GM21447 (cell line): ENCODE measurements around the gene C2CD4D.
"Not testable (repeated sequence)": the region's sequence is repeated elsewhere in the genome, so short reads cannot be mapped to it uniquely, and the experiment has no call there.

Experiments
- ATAC-seq: cut with Tn5 transposase; IDR thresholded peaks from one replicate; pipeline ENCODE4 v1.9.1; 2021; ENCODE audit not compliant: unreplicated experiment

Gene C2CD4D

DNA sequence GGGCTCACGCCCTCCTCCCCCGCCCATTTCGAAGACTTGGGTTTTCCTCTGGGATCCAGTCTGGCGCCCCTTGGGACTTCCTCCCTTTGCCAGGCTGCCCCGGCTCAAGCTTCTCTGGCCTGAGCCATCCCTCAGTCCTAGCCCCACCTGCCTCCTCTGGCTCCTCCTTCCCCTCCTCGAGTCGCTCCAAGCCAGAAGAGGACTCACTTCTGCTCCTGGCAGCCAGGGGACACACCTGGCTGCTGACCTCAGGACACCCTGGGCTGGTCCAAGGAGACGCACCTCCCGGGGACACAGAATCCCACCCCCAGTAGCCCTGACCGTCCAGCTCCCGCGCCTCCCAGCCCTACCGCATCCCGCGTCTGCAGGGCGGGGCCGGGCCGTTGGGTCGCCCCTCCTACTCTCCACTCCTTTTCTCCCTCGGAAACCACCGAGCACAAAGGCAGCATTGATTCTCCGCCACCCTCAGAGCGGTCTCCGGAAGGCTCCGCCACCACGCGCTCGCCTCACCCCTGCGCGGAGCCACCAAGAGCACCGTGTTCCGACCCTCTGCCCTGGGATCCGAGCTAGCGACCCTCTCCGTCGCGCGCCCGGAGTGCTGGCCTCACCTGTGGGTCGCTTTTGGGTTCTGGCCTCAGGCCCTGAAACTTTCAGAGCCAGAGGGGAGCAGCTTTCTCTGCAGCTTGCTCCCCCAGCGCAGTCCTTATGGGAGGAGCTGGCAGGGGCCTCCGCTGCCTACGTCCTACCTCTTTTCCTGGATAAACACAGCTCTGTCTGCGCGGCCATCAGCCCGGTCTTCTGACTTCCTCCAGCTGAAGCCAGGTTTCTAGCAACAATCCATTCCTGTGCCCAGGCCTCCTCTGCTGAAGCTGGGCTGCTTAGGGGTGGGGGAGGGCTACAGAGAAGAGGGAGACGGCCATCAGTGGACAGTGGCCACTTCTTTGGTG, at the start of gene C2CD4D:
Gene C2CD4D, minus strand, starts transcription at position 364 of the 947 bp plus-strand sequence. CDS start 831 bp downstream, outside the sequence.
- peak; percentile 46 for ATAC-seq

GRCh38 chr1:151888972-151889570, 49.5 kb upstream of the C2CD4D start:
- ATAC-seq, result no peak

GRCh38 chr1:151887028-151887427, 47.4 kb upstream of the C2CD4D start:
- no peak for ATAC-seq

- no peak for ATAC-seq
Observed at GRCh38 chr1:151885479-151885878, 45.9 kb upstream of the C2CD4D start.

DNA sequence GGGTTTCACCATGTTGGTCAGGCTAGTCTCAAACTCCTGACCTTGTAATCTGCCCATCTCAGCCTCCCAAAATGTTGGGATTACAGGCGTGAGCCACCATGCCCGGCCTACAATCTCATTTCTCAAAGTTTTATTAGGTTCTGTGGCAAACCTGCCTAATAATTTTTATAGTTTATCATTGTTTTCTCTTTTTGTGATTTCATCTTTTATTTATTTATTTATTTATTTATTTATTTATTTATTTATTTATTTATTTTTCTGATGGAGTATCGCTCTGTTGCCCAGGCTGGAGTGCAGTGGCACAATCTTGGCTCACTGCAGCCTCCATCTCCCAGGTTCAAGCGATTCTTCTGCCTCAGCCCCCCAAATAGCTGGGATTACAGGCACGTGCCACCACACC, 45.3 kb upstream of the C2CD4D start:
- ATAC-seq, result not testable (repeated sequence)

- not testable (repeated sequence) for ATAC-seq
Observed at GRCh38 chr1:151884445-151884844, 44.8 kb upstream of the C2CD4D start.

DNA sequence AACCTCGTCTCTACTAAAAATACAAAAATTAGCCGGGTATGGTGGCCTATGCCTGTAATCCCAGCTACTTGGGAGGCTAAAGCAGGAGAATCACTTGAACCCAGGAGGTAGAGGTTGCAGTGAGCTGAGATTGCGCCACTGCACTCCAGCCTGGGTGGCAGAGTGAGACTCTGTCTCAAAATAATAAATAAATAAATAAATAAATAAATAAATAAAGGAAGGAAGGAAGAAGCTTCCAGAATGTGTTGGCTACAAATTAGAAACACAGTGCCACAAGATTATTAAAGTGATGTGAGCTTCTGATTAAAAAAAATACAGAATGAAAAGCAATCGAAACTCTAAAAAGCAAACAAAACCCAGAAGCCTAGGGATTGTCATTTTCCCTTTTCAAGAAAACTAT, 44.3 kb upstream of the C2CD4D start:
- ATAC-seq, result not testable (repeated sequence)

DNA sequence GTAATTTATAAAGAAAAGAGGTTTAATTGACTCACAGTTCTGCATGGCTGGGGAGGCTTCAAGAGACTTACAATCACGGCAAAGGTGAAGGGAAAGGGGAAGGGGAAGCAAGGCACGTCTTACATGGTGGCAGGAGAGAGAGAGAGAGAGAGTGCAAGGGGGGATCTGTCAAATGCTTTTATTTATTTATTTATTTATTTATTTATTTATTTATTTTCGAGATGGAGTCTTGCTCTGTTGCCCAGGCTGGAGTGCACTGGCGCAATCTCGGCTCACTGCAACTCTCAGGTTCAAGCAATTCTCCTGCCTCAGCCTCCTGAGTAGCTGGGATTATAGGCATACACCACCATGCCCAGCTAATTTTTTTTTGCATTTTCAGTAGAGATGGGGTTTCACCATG, 43.3 kb upstream of the C2CD4D start:
- not testable (repeated sequence) for ATAC-seq

DNA sequence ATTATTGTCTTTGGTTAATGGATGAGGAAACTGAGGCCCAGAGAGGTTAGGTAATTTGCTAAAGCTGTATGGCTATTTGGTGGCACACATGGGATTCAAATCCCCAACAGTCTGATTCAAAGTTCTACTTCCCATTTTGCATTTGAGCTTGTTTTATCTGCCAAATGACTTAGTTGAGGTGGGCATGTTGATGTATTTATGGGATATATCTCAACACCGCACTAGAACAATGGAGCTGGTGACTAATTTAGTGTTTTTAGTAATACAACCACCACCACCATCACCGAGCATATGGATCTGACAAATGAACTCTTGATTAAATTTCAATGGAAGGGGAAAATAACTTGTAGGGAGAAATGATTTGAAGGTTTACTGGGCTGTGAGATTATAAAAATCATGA, 42.8 kb upstream of the C2CD4D start:
- ATAC-seq, result no peak

DNA sequence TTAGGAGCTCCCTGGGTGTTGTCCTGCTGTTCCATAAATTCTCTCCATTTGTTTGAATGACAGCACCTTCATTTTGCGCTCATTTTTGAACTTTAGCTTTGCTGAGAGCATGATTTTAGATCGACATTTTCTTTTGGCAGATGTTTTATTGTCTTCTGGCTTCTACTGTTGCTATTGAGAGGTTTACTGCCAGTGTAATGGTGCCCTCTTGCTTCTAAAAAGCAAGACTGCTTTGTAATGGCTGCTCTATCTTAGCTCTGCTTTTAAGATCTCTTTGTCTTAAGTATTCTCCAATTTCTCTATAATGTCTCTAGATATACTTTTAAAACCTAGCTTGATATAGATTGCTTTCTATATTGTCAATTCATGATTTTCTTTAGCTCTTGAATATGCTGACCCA, 41.9 kb upstream of the C2CD4D start:
- ATAC-seq, result no peak

- no peak for ATAC-seq
Observed at GRCh38 chr1:151875419-151876097, 35.9 kb upstream of the C2CD4D start.

- ATAC-seq, result not testable (repeated sequence)
Observed at GRCh38 chr1:151872776-151873175, 33.2 kb upstream of the C2CD4D start.

DNA sequence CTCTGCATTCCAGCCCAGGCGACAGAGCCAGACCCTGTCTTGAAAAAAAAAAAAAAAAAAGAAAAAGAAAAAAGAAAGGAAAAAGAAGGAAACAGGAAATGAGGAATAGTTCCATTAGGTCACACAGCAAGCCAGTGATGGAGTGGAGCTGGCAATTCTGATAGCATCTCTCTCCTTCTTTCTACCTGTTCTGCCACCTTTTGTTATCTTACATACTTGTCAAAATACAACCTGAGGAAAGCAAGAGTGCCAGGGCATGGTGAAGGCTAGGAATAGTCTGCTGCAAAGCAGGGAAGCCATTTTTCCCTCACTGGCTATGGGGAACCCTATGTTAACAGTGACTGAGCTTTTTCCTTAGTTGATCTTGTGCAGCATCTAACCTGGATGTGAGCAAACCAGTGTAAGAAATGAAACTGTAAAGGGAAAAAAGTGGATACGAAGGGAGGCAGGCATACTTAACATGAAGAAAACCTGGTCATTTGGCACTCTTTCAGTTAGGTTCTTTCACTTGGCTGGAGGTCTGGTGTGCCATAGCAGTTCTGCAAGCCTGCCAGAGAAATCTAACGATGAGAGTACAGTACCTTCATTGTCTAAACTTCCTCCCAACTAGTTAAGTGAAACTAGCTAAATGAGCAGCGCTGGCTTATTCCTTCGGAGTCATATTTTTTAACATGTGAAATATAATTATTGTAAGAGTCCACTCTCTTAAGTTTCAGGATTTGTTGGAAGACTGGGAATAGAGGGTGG, 31.8 kb upstream of the C2CD4D start:
- no peak for ATAC-seq

DNA sequence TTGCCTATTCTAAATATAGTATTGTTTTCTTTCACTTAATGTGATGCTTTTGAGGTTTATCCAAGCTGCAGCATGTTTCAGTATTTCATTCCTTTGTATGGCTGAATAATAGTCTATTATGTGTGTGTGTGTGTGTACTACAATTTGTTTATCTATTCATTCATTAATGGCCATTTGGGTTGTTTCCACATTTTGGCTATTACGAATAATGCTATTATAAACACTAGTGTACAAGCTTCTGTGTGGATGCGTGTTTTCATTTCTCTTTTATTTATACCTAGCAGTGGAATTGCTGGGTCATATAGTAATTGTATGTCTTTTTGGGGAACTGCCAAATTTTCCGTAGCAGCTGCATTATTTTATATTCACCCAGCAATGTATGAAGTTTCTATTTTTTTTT, 28.9 kb upstream of the C2CD4D start:
- ATAC-seq, result no peak

DNA sequence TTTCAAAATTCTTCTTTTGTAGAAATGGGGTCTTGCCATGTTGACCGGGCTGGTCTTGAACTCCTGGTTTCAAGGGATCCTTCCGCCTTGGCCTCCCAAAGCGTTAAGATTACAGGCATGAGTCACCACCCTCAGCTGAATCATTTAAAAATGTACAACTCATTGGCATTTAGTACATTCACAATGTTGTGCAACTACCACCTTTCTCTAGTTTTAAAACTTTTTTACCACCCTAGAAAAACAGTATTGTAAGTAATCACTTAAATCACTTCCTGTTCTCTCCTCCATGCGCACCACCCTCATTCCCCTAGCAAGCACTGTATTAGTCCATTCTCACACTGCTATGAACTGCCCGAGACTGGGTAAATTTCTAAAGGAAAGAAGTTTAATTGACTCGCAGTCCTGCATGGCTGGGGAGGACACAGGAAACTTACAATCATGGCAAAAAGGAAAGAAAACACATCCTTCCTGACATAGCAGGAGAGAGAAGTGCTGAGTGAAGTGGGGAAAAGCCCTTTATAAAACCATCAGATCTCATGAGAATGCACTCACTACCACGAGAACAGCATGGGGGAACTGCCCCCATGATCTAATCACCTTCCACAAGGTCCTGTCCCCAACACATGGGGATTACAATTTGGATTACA, 28.3 kb upstream of the C2CD4D start:
- ATAC-seq, result no peak

DNA sequence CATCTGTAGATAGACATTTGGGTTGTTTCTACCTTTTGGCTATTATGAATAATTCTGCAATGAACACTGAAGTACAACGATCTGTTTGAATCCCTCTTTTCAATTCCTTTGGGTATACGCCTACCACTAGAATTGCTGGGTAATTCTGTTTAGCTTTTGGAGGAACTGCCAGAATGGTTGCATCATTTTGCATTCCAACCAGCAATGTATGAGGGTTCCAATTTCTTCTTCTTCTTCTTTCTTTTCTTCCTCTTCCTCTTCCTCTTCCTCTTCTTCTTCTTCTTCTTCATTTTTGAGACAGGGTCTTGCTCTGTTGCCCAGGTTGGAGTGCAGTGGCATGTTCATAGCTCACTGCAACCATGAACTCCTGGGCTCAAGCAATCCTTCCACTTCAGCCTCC, 27.7 kb upstream of the C2CD4D start:
- no peak for ATAC-seq

- ATAC-seq, result no peak
Observed at GRCh38 chr1:151864411-151864810, 24.8 kb upstream of the C2CD4D start.

- ATAC-seq, result no peak
Observed at GRCh38 chr1:151862604-151863003, 23.0 kb upstream of the C2CD4D start.

- ATAC-seq, result no peak
Observed at GRCh38 chr1:151860504-151861187, 21.0 kb upstream of the C2CD4D start.

DNA sequence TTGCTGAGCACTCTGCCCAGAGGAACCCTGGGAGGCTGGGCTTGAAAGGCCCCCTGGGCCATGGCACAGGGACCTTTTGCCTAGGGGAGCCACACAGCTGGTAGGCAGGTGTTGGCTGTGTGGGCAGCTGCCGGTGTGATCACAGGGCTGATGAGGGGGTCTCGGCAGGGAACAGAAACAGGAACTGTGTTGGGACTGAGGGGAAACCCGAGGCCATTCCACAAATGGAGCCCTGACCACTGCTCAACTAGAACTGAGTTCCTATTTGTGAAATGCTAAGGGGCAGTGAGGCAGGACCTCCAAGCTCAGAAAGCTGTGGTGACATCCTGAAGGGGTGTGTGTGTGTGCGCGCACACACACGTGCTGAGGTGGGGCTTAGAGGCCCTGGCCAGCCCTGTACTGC, 20.3 kb upstream of the C2CD4D start:
- no peak for ATAC-seq
